NCI-H2107 treated with DMSO at 0.1 percent for 48 hours (cell line): Measurements from ENCODE around the gene FKBP10.
A peak's percentile ranks its signal among the peaks of the same experiment; 100 is the strongest.

Experiments
- DNase-seq: peaks from one replicate; lab custom pipeline; 2025; ENCODE audit not compliant: unreplicated experiment; lab: John Stamatoyannopoulos, UW

FKBP10 gene

DNA sequence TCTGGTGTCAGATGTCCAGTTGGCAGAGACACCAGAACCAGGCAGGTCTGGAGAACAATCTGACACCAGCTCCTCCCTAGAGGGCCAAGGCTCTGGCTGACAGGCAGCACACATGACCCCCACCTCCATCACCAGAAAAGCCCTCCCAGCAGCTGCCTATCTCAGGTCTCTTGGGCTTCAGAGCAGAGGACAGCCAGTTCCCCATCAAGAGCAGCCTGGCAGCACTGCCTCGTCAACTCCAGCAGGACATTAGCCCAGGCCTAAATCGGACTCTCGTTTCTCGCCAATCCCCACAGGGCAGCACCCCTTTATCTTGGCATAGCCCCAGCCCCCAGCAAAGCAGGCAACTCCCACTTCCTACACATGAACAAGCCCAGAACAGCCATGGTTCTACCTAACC lies 30.7 kb upstream of the FKBP10 start:
- DNase-seq: no peak

DNA sequence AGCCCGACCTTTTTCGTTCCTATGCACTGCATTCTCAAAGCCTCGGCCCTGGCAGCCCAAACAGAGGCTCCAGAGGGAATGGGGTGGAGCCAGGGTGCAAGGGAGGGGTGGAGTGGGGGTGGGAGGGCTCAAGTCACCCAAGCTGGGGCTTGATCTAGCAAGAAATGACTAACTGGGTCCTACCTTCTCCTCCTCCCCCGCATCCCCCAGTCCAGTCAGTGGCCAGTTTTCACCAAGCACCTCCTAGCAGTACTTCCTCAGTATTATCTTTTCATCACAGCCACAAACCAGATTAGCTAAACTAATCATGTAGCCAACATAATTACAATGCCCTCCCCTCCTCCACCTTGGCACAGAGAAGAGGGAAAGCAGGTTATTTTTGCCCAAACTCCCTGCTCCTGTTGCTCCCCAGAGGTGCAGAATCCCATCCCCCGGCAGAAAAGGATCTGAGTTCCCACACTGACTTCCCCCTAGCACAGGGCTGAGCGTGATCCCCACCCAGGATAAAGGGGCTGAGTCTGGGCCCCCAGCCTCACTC lies 28.5 kb upstream of the FKBP10 start:
- no peak for DNase-seq

DNA sequence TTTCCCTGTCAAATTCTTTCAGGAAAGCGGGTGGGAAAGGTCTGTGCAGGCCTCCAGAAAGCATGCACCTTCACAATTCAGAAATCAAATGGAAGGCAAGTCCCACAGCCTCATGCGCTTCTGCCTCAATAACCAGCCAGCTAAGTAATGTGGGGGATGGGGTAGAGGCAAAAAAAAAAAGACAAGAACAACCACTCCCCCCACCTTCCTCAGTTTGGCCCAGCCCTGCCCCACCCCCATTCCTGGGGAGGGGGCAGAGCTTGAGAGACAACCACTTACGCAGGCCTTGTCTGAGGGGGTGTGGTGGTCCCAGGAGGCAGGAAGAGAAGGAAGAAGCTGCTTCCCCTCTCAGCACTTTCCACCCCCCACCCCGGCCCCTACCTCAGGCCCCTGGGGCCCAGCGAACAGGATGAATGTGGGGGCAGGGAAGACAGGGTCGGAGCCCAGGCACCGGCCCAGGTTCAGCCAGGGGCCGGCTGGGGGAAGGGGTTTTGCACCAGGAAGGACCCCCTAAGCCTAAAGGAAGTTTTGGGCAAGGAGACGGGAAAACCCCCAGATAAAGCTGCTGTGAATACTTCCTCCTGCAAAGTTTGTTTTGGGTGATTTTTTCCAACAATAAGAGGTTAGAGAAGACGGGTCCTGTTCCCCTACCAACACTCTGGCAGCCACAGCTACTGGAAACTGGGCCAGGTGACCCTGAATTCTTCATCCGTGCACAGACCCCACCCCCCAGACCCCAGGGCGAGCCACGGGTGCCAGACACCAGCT lies 27.5 kb upstream of the FKBP10 start:
- DNase-seq: no peak

DNA sequence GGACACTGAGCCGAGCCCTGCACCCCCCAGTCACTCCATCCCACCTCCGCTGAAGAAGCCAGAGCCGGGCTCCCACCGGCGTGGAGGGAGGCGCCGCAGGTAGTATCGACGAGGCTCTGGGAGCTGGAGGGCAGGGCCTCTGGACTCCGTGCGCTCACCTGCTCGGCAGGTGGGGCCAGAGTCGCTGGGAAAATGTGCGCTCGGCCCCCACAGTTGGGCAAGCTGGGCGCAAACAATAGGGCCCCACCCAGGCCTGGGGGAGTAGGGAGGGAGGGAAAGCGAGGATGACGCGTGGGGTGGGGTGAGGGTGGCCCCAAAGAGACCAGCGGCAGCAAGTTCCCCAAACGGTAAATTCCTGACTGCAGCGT lies 27.0 kb upstream of the FKBP10 start:
- no peak for DNase-seq

DNA sequence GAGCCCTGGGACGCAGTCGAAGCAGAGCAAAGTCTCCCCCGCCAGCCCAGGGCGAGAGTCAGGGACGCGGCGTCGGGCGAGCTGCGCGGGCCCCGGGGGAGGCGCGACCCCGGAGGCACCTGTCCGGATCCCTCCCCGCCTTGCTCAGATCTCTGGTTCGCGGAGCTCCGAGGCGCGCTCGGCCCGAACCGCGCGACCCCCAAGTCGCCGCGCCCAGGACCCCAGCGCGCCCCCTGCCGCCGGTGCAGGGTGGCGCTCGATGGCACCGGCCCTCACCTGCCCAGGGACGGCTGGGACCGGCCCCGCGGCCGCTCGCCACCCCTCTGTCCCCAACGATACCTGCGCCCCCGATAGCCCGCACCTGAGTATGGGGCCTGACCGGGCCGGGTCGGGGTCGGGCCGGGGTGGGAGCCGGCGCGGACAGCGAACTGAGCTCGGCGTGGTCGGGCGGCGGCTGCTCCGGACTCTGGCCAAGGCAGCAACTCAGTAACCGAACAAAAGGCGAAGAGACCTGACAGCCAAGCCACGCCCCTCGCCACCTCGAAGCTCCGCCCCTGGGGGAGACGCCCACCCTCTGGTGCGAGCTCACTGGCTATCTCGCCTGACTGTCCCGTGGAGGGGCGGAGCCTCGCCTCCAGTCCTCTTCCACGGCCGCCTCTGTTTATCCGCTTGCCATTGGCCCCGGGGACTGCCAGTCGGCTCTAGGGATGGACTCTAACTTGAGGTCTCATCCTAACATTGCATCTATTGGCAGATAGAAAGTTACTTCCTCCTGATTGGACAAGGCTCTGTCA lies 26.4 kb upstream of the FKBP10 start, which contains the start of gene JUP:
TSS of gene JUP (minus strand) at position 485 of the 794 bp plus-strand sequence. CDS start 14,857 bp downstream, outside the sequence.
- DNase-seq: peak; percentile 98

DNA sequence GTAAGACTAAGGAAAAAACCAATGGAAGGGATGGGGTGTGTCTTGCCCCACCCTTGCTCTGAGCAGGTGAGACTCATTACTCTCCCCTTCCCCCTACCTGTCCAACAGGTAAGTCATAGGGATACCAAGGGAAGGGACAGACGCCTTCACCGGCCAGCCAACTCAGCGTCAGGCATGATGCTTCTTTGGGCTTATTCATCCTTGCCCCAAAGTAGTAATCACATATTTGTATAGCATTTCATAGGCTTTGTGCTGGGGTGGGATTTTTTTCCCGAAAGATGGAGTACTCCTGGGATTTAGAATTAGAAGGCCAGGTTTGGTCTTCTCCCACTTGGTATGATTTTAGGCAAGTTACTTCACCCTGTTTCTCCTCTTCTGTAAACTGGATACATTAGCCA lies 25.8 kb upstream of the FKBP10 start:
- DNase-seq: no peak

DNA sequence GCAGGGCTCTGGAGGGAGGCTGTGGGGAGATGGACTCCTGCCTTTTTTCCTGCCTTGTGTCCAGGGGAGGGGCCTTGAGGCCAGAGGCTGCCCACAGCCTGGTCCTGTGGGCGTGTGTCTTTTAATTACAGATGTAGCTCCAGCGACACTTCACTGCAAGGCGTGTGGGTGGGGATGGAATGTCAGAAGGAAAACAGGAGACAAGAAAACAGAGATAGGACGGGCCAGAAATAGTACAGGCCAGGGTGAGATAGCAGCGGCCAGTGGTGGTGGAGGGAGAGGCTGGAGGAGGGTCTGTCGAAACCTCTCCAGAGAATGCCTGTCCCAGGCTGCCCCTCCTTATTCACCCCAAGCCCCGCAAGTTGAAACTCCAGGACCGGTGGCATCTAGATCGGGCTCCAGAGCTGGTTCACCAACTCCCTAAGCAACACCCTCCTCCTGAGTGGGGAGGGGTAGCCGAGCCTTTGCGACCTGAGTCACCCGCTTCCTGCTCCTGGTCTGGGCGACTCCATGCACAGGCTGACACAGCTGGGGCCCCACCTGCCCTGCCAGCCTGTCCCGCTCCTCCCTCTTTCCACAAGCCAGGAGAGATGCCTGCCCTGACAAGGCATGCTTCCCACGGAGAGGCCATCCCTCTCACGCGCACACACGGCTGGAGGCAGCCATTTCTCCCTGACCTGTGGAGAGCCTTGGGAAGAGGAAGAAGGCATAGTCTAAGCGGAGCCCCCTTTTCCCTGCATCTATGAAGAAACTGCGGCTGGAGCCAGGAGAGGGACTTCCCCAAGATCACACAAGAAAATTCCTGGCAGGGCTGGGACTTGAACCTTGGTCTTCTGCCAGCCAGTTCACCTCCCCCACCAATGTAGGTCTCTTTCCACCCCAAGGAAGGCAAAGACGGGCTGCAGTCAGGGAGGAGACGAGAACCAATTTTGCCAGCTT lies 19.7 kb upstream of the FKBP10 start:
- DNase-seq: no peak

DNA sequence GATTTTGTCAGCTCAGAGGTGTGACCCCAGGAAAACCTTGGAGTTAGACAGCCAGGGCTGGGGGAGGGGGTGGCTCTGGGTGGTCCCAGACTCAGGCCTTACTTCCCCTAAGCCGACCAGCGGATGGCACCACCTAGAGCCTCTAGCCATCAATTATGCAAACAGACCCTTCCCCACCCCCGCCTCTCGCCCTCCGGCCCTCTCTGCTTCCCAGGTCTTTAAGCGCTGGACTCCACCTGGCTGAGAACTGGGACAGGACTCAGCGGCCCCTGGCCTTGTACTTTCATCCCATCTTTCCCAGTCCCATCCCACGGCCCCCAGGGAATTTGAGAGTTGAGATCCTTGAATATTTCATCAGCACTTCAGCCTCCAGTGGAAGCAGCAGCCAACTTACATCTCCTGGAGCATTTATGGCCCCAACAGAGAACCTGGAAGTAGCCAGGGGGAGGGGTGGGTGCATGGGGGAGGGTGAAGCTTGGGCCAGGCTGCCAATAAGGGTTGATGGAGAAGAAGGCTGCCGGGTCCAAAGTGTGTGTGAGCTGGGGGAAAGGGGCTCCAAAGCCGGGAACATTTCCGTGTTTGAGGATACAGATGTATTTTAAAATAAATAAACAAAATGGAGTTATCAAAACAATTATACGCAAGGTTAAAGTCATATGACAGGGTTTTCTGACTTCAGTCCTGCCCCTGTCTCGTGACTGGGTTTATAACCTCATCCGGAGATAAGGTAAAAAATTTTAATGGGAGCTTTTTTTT lies 18.8 kb upstream of the FKBP10 start:
- DNase-seq: no peak

DNA sequence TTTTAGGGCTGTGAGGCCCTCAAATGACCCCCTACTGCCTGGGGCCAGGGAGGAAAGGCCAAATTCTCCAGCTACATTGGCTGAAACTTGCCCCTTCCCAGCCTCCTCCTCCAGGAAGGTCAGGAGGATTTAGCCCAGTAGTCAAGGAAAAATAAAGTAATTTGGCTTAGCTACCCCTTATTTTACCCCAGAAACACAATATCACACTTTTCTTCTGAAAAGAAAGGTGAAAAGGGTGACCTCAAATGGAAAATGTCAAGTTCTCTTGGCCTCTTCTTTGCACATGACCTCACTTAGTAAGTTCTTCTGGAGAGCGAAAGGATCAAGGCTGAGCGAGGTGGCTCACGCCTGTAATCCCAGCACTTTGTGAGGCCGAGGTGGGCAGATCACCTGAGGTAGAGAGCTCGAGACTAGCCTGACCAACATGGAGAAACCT lies 18.2 kb upstream of the FKBP10 start:
- DNase-seq: no peak

DNA sequence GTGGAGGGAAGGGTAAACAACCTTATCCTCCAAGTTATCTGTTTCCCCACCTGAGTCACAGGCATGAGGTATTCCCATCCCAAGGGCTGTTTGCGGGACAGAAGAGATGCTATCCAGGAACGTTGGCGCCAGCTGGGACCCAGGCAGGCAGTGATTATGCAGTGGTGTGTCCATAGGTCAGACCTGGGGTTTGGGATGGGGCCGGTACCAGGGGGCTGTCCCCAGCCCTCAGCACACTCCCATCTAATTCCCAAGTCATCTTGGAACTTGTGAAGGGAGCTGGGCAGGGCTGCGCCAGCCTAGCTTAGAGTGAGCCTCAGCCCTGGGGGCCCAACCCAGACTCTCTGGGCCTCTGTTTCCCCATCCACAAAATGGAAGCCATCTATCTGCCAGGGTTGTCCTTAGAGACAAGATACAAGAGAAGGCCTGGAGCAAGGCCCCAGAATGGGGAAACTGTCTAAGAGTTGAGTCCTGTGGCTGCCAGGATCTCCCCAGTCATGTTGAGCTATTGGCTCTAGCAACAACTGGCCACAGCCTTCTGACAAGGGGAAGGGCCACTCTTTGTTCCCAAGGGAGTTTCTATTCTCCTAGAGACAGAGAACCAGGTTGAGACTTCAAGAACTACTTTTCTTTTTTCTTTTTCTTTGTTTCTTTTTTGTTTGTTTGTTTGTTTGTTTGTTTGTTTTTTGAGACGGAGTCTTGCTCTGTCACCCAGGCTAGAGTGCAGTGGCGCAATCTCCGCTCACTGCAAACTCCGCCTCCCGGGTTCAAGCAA lies 16.5 kb upstream of the FKBP10 start:
- DNase-seq: no peak

DNA sequence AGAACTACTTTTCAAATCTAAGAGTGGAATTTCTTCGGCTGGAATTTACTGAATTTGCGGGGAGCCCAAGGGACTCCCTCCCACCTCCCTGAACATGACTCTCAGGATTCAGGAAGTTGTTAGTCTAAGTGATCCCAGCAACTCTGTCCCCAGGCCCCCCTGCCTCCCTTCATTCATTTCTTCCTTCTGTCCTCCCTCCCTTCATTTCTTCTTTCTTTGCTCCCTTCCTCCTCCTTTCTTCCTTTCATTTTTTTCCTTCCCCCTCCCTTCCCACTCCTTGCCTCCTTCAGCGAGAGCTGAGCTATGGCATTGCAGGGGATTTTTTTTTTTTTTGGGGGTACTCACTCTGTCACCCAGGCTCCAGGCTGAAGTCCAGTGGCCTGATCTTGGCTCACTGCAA lies 15.4 kb upstream of the FKBP10 start:
- DNase-seq: no peak

DNA sequence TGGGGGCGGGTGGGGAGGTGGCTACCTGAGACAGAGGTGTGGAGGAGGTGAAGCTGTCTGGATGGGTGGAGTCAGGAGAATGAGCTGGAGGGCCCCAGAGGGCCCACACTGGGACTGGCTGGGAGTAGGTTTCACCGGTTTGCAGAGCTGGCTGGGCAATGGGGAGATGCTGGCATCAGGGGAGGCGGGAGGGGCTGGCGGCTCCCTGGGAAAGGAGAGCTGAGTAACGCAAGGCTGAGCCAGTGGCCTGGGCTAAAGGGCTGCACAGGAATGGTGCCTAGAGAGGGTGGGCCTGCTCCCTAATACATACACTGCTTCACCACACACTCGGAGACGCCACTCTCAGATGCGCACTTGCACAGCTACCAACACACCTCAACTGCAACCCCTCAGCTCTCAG lies 13.4 kb upstream of the FKBP10 start:
- DNase-seq: no peak

DNA sequence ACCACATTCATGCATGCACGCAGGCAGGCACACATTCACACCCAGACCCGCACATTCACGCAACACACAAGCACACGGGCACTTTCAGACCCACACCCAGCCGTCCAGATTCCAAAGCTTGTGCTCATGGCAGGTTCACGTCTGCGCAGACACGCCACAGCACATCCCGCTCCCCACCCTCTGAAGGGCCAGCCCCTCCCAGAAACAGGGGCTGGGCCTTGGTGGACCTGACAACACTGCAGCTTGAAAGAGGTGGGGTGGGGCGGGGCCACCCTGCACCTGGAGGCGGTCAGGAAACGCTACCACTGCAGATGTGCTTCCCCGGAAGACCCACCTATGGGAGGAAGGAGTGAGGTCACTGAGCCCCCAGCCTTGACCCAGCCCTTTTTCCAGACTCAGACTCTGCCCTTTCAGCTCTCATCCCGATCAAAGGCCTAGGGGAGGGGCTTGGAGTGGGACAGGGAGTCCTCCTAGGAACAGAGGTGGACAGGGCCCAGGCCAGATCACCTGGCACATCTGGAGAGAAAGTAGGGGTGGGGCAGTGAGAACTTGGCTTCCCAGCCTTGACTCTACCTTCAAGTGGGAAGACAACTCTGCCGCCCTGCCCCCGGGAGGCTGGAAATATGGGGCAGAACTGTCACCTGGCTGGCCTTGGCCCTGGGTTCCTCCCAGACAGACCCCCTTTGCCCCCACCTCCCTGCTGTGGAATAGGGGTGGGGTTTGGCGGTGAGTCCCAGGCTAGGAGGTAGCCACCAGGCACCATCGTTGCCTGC lies 12.0 kb upstream of the FKBP10 start:
- no peak for DNase-seq

DNA sequence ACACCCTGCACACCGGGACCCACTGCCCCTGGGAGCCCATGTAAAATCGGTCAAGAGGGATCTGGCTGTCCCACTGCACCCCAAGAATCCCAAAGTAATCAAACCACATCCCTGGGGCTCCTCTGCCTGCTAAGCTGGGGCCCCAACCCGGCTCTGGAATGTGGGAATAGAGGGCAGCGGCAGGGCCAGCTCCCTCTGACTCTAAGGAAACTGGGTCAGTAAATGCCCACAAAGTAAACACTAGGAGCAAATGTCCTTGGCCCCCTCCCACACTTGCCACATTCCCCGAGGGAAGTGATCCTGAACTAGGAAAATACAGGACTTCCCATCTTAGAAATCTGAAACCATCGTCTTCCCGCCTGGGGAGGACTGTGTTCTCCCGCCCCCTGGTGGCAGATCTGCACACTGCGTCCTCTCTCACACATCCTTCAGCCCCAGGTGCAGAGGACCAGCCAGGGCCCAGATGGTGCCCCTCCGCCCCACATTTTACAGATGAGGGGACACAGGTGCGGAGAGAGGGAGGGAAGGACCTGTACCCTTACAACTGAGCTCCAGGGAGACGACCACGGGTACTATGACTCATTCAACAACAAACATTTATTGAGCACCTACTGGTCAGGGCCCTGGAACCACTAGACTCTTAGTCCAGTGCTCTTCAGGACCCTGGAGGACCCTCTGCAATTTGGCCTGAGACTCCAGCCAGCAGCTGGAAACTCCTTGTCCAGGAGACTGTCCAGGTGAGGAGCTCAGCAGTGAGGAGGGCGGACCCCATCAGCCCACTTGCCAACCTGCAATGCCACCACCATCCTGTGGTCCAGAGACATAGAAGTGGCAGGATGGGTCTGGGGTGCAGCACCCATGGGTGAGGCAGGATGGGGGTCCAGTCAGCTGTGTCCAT lies 11.2 kb upstream of the FKBP10 start:
- DNase-seq: peak; percentile 79

DNA sequence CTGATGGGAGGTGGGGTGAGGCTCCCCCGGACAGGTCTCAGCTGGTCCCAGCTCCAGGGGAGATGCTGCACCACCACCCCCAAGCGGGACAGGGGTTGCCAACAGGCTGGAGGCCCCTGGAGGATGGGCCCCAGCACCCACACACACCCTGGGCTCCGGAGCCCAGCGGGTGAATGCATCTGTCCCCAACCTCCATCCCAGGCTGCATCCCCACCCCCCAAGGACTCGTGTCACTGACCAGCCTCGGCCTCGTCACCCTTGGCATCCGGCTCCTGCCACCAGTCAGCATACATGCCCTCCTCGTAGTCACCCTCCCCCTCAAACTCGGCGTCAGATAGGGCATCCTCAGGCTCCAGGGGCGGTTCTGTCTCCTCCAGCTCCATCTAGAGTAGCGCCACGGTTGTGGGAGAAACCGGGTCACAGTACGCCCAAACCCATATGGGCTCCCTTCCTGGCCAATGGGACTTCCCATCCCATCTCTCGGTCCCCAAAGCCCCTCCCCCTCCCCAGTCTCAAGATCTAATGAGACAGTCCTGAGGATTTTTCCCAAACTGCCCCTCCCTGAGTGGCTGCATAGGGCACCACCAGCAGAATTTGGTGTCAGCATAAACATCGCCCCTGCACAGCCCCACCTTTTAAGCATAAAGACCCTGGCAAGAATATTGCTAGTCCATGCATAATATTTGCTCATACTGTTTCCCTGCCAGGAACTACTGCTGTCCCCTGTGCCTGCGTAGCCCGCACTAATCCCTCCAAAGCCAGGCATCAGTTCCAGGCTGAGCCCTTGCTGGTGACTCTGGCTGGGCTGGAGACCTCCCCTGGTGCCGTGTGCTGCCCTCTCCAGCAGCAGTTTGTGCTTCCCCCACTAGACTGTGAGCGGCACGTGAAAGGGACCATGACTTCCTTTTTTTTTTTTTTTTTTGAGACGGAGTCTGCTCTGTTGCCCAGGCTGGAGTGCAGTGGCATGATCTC lies 9.5 kb upstream of the FKBP10 start:
- DNase-seq: no peak

DNA sequence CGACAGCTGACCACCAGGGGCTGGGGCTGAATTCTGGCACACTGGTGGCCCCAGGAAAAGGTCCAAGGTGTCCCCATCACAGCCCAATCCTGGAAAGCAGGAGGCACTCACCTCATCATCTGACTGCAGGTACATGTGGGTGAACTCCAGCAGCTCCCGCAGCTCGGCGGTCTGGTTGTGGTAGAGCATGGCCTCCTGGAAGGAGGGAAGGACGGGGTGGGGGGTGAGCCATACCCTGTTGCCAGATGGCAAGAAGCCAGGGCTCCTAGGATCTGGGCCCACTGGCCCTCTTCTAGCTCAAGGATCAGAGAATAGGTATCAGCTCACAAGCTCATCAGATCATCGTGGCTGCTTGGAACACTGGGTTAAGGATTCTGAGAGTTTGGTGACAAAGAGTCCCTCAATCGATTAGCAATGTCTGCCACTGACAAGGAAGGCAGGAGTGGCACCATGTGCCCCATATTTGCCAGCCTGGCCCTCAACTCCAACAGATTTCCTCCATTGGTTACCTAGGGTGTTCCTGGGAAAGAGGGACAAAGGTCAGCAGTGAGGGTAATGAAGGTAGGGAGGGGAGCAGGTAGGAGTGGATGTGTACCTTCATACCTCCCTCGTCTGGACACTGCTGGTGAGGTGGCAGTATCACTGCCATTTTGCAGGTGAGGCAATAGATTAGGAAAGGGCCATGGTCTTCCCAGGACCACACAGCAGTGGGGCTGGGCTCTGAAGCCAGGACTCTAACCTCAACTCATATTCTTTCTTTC lies 5.9 kb upstream of the FKBP10 start:
- no peak for DNase-seq
